NCI-H2107 treated with DMSO at 0.1 percent for 48 hours (cell line): ENCODE measurements around the gene MTMR8.
"Not testable (repeated sequence)": the region's sequence is repeated elsewhere in the genome, so short reads cannot be mapped to it uniquely, and the experiment has no call there.

Experiments
- DNase-seq: peaks from one replicate; lab custom pipeline; 2025; ENCODE audit not compliant: unreplicated experiment; lab: John Stamatoyannopoulos, UW

The MTMR8 gene

GRCh38 chrX:64394874-64395567, at the start of gene MTMR8:
TSS of gene MTMR8 (minus strand) at chrX:64395452. CDS start at chrX:64395363, 89 bp downstream.
- DNase-seq, result no peak

- DNase-seq, result no peak
Measured at GRCh38 chrX:64439551-64439950, 44.3 kb upstream of the MTMR8 start.

- no peak for DNase-seq
Measured at GRCh38 chrX:64437665-64438064, 42.4 kb upstream of the MTMR8 start.

GRCh38 chrX:64437218-64437617, 42.0 kb upstream of the MTMR8 start:
- no peak for DNase-seq

- DNase-seq, result no peak
Measured at GRCh38 chrX:64428371-64428770, 33.1 kb upstream of the MTMR8 start.

- no peak for DNase-seq
Measured at GRCh38 chrX:64427787-64428186, 32.5 kb upstream of the MTMR8 start.

- DNase-seq, result no peak
Measured at GRCh38 chrX:64427281-64427680, 32.0 kb upstream of the MTMR8 start.

- not testable (repeated sequence) for DNase-seq
Measured at GRCh38 chrX:64409730-64410129, 14.5 kb upstream of the MTMR8 start.

GRCh38 chrX:64398088-64398487, 2.8 kb upstream of the MTMR8 start:
- DNase-seq, result no peak

GRCh38 chrX:64395568-64395929, 297 bp upstream of the MTMR8 start:
- DNase-seq, result no peak

GRCh38 chrX:64394059-64394873, 986 bp downstream of the MTMR8 start:
- DNase-seq, result no peak

GRCh38 chrX:64389489-64389888, 5.8 kb downstream of the MTMR8 start:
- DNase-seq, result no peak

- DNase-seq, result not testable (repeated sequence)
Measured at GRCh38 chrX:64380789-64381188, 14.5 kb downstream of the MTMR8 start.

GRCh38 chrX:64379924-64380323, 15.3 kb downstream of the MTMR8 start:
- no peak for DNase-seq

- DNase-seq, result no peak
Measured at GRCh38 chrX:64377753-64378152, 17.5 kb downstream of the MTMR8 start.

GRCh38 chrX:64352081-64352480, 43.2 kb downstream of the MTMR8 start:
- no peak for DNase-seq

- no peak for DNase-seq
Measured at GRCh38 chrX:64350521-64350920, 44.7 kb downstream of the MTMR8 start.

- DNase-seq, result no peak
Measured at GRCh38 chrX:64350047-64350446, 45.2 kb downstream of the MTMR8 start.

- DNase-seq, result no peak
Measured at GRCh38 chrX:64342811-64343210, 52.4 kb downstream of the MTMR8 start.

GRCh38 chrX:64338296-64338695, 57.0 kb downstream of the MTMR8 start:
- DNase-seq, result no peak

GRCh38 chrX:64334467-64334866, 60.8 kb downstream of the MTMR8 start:
- no peak for DNase-seq

- DNase-seq, result no peak
Measured at GRCh38 chrX:64330284-64330683, 65.0 kb downstream of the MTMR8 start.
